Mammary epithelial cell (primary cell): ENCODE data around the gene H6PD.

Experiments used
- EZH2 ChIP-seq: IDR thresholded peaks from 2 replicates; pipeline ENCODE4 v1.6.1; 2012; ENCODE audit warnings: low read length, inconsistent platforms, borderline replicate concordance
- TF ChIP-seq, protein P1 (sequence below), 2 donors: IDR thresholded peaks in 1 of 2; conservative IDR thresholded peaks in 1 of 2; 2 replicates each; pipeline ENCODE4 v1.5.1; 2011 to 2012; ENCODE audit warnings: inconsistent platforms in 2 of 2, low read length in 2 of 2, mild to moderate bottlenecking in 2 of 2, control low read depth in 1 of 2, low read depth in 1 of 2; ENCODE audit not compliant: insufficient read depth in 1 of 2; ENCODE audit errors: extremely low read depth in 1 of 2

DNA sequence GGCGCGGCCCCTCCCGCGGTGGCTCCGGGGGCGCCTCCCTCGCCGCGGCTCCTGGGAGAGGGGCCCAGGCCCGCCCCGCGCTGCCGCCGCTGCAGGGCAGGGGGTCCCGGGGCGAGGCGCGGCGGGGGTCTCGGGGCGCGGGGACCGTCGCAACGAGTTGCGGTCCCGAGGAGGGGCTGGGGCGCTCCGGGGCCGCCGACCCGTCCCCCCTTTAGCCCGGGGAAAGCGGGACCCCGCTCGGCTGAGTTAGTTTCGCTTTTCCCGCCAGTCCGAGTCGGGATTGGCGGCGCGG lies 58.6 kb downstream of the H6PD start:
- TF ChIP-seq, protein P1, sequence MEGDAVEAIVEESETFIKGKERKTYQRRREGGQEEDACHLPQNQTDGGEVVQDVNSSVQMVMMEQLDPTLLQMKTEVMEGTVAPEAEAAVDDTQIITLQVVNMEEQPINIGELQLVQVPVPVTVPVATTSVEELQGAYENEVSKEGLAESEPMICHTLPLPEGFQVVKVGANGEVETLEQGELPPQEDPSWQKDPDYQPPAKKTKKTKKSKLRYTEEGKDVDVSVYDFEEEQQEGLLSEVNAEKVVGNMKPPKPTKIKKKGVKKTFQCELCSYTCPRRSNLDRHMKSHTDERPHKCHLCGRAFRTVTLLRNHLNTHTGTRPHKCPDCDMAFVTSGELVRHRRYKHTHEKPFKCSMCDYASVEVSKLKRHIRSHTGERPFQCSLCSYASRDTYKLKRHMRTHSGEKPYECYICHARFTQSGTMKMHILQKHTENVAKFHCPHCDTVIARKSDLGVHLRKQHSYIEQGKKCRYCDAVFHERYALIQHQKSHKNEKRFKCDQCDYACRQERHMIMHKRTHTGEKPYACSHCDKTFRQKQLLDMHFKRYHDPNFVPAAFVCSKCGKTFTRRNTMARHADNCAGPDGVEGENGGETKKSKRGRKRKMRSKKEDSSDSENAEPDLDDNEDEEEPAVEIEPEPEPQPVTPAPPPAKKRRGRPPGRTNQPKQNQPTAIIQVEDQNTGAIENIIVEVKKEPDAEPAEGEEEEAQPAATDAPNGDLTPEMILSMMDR (conservative IDR thresholded peaks at IDR 0.05 in 1 of 2, IDR thresholded peaks at IDR 0.05 in 1 of 2; ENCODE audit: extremely low read depth in 1 of 2, insufficient read depth in 1 of 2, low read depth in 1 of 2, low read length in 2 of 2) = no peak
- TF ChIP-seq EZH2 = no peak
